AG04449 (cell line): ENCODE results near the gene RHBDL1.

ENCODE experiments used
- CTCF ChIA-PET: fragments of 350-600 bp; formaldehyde crosslinking; extraction: SDS; loops from one replicate; lab custom pipeline; 2021; ENCODE audit warnings: antibody characterized with exemption; lab: Yijun Ruan, JAX
- POLR2A ChIA-PET: fragments of 400-600, 350-600 bp; formaldehyde crosslinking; extraction: SDS; loops from one replicate; lab custom pipeline; 2020; ENCODE audit warnings: antibody characterized with exemption, inconsistent platforms; lab: Yijun Ruan, JAX
- DNase-seq: peaks from one replicate; pipeline ENCODE4 v3.0.0-alpha.2; 2010; ENCODE audit warnings: low read depth, low spot score
- H3K4me3 ChIP-seq: 2 replicates; pipeline ENCODE4 v1.5.1; 2011; ENCODE audit warnings: low read depth, mild to moderate bottlenecking, control low read depth, low read length
- CTCF ChIP-seq: IDR thresholded peaks from one replicate; pipeline ENCODE4 v1.5.1; 2011; ENCODE audit warnings: mild to moderate bottlenecking, moderate library complexity, low read length, control low read depth, inconsistent platforms; ENCODE audit not compliant: insufficient read depth; ENCODE audit errors: missing control alignments

The RHBDL1 gene

GRCh38 chr16:726438-727290 lies 51.2 kb downstream of the RHBDL1 start, which contains the start of the genes CCDC78 and HAGHL:
Gene CCDC78 (minus strand): TSS chr16:726443. CDS start chr16:726367, 76 bp downstream.
Gene HAGHL (plus strand): TSS chr16:727106. CDS start chr16:727510, 404 bp downstream.
- CTCF ChIA-PET = interaction anchor here (1.1 to 7.4 kb wide), 3 partner anchors 10 to 14 kb away, joined by 3 to 75 read pairs (median 16); partner anchors contain the start of genes CIAO3 and METRN

GRCh38 chr16:727291-727977 lies 52.0 kb downstream of the RHBDL1 start:
- ChIA-PET POLR2A (interaction anchor here (1.3 kb wide), 1 partner anchor 11 kb away, joined by 6 read pairs; no protein-coding TSS in a partner anchor), CTCF (interaction anchor here (0.7 to 7.4 kb wide), 5 partner anchors 8 to 57 kb away, joined by 3 to 75 read pairs (median 4); partner anchors contain the start of genes CIAO3 and METRN)
- DNase-seq = no peak
- peak overlapping the region; percentile 71 for H3K4me3 ChIP-seq
- no peak for TF ChIP-seq CTCF

More at GRCh38 chr16:726438-727290, 51.2 kb downstream of the RHBDL1 start, which contains the start of the genes CCDC78 and HAGHL:
- POLR2A ChIA-PET = no interaction called here
- DNase-seq = no peak
- no peak for TF ChIP-seq CTCF
- peak within 1 kb of the TSS; percentile 71 for H3K4me3 ChIP-seq
